Naive B cell (primary cell): ENCODE data around the gene ELP6. TPM values are rescaled to one million over a fixed set of nuclear protein-coding genes. Genes with fewer than 3 reads are reported as not detected.
A peak's percentile ranks its signal among the peaks of the same experiment; 100 is the strongest.
"Not testable (repeated sequence)": the region's sequence is repeated elsewhere in the genome, so short reads cannot be mapped to it uniquely, and the experiment has no call there.

Experiments used
- ATAC-seq, 2 donors: fragments of 150-1000 bp; cut with Tn5 transposase; 2 replicates each; pipeline ENCODE4 v1.10.0; 2021; ENCODE audit warnings: low read depth in 2 of 2, mild to moderate bottlenecking in 2 of 2, moderate library complexity in 2 of 2
- DNase-seq: peaks from one replicate; pipeline ENCODE4 v3.0.0; 2022
- H3K27ac Mint-ChIP-seq, 6 donors: one replicate each; pipeline ENCODE4 v1.8.0; 2020 to 2022; ENCODE audit warnings: mild to moderate bottlenecking in 6 of 6, mixed read lengths in 6 of 6, moderate library complexity in 5 of 6, inconsistent platforms in 2 of 6
- H3K27me3 Mint-ChIP-seq, 3 donors: one replicate each; pipeline ENCODE4 v1.8.0; 2021 to 2022; ENCODE audit warnings: mixed read lengths in 3 of 3, mild to moderate bottlenecking in 1 of 3
- H3K36me3 Mint-ChIP-seq, 2 donors: one replicate each; pipeline ENCODE4 v1.8.0; 2020 to 2022; ENCODE audit warnings: mixed read lengths in 2 of 2, inconsistent platforms in 1 of 2, mild to moderate bottlenecking in 1 of 2
- H3K4me1 Mint-ChIP-seq, 3 donors: one replicate each; pipeline ENCODE4 v1.8.0; 2020 to 2022; ENCODE audit warnings: mixed read lengths in 3 of 3, inconsistent platforms in 1 of 3, mild to moderate bottlenecking in 1 of 3, moderate library complexity in 1 of 3
- H3K4me3 Mint-ChIP-seq, 8 donors: one replicate each; pipeline ENCODE4 v1.8.0; 2020 to 2022; ENCODE audit warnings: mild to moderate bottlenecking in 8 of 8, mixed read lengths in 8 of 8, moderate library complexity in 8 of 8, inconsistent platforms in 2 of 8
- H3K9me3 Mint-ChIP-seq, 7 donors: one replicate each; pipeline ENCODE4 v1.8.0; 2020 to 2022; ENCODE audit warnings: mixed read lengths in 7 of 7, mild to moderate bottlenecking in 5 of 7, inconsistent platforms in 2 of 7, moderate library complexity in 1 of 7
- polyA plus RNA-seq, 6 donors: library from polyadenylated mRNA; unstranded; fragments of 300-500 nt; fragmentation: Illumina TruSeq; gene quantifications; one replicate each; pipeline ENCODE4 v1.2.3, GENCODE V29; 2021; ENCODE audit warnings: low read depth in 6 of 6

Gene ELP6
- polyA plus RNA-seq, 6 donors from 2014 or later, result 28.4 to 59.9 (median 38.7) TPM

DNA sequence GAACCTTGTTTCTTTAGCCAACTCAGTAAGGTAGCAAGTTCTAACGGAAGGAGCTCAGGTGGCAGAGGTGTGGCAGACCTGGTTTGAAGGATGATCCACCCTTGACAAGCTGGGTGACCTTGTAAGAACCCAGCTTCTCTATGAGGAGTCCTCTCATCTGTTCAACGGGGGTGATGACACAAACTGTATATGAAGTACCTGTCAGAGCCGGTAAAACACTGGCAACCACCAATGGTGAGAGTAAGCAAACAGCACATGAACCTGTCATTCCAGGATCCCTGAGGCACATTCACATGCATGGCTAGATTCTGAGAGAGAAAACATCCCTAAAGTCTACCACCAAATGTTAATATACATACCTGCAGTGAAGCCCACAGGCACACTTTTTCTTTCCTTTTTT lies 40.1 kb downstream of the ELP6 start:
- ATAC-seq, result no peak

DNA sequence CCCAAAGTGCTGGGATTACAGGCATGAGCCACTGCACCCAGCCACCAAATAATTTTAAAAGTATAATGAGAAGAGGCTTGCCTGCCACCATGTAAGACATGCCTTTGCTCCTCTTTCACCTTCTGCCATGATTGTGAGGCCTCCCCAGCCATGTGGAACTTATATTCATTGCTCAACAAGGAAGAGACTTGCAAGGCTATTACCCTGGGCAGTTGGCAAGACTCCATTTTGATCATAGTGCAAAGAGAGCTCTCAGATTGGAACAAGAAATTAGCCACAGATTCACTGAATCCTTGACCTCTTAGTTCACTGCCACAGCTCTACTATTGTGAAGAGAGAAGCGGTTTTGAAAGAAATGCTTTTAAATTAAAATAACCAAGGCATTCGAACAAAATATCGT lies 43.9 kb downstream of the ELP6 start:
- Mint-ChIP-seq H3K27me3 (no peaks in the 10 kb centered on the region), H3K27ac (peak overlapping the region in 1 of 6 donors; percentile 20), H3K9me3 (peaks cover 0 to 9% (median 0%) of the 10 kb centered on the region in 7 donors), H3K4me3 (no peak overlapping the region), H3K4me1 (peaks cover 26 to 48% (median 42%) of the 10 kb centered on the region in 3 donors), H3K36me3 (peaks cover 7% of the 10 kb centered on the region in 2 donors)
- DNase-seq, result no peak
- ATAC-seq, result no peak

More for the DNA sequence above, 40.1 kb downstream of the ELP6 start:
- Mint-ChIP-seq H3K4me1 (peaks cover 27 to 63% (median 52%) of the 10 kb centered on the region in 3 donors), H3K36me3 (no peaks in the 10 kb centered on the region), H3K27me3 (no peaks in the 10 kb centered on the region), H3K4me3 (peak overlapping the region; percentile 13 to 90 (median 79)), H3K9me3 (peaks cover 0 to 1% (median 0%) of the 10 kb centered on the region in 7 donors), H3K27ac (peak overlapping the region in 3 of 6 donors; percentile 4 to 67 (median 62))
- no peak for DNase-seq

DNA sequence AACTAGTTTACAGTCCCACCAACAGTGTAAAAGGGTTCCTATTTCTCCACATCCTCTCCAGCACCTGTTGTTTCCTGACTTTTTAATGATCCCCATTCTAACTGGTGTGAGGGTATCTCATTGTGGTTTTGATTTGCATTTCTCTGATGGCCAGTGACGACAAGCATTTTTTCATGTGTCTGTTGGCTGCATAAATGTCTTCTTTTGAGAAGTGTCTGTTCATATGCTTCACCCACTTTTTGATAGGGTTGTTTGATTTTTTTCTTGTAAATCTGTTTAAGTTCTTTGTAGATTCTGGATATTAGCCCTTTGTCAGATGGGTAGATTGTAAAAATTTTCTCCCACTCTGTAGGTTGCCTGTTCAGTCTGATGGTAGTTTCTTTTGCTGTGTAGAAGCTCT lies 45.2 kb downstream of the ELP6 start:
- not testable (repeated sequence) for H3K4me3 Mint-ChIP-seq, H3K27me3 Mint-ChIP-seq, H3K9me3 Mint-ChIP-seq, H3K27ac Mint-ChIP-seq, ATAC-seq, H3K36me3 Mint-ChIP-seq, DNase-seq
- peaks cover 22 to 40% (median 35%) of the 10 kb centered on the region in 3 donors for H3K4me1 Mint-ChIP-seq

DNA sequence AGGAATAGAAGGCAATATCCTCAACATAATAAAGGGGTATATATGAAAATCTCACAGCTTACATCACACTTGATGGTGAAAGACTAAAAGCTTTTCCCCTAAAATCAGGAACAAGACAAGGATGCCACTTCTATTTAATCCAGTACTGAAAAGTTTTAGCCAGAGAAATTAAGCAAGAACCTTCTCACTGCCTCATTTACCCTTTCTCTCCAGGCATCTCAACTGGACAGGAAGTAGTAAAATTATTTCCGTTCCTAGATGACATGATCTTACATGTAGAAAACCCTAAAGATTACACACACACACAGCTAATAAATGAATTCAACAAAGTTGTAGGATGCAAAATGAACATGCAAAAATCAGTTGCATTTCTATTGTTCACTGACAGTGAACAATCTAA lies 48.9 kb downstream of the ELP6 start:
- H3K9me3 Mint-ChIP-seq, result peaks cover 0 to 13% (median 2%) of the 10 kb centered on the region in 7 donors
- H3K27me3 Mint-ChIP-seq, result no peaks in the 10 kb centered on the region
- no peak for DNase-seq
- peaks cover 21 to 36% (median 27%) of the 10 kb centered on the region in 3 donors for H3K4me1 Mint-ChIP-seq
- peaks cover 7 to 9% of the 10 kb centered on the region in 2 donors for H3K36me3 Mint-ChIP-seq
- ATAC-seq, result no peak
- H3K4me3 Mint-ChIP-seq, result peak overlapping the region in 1 of 8 donors; percentile 30
- no peak overlapping the region for H3K27ac Mint-ChIP-seq

DNA sequence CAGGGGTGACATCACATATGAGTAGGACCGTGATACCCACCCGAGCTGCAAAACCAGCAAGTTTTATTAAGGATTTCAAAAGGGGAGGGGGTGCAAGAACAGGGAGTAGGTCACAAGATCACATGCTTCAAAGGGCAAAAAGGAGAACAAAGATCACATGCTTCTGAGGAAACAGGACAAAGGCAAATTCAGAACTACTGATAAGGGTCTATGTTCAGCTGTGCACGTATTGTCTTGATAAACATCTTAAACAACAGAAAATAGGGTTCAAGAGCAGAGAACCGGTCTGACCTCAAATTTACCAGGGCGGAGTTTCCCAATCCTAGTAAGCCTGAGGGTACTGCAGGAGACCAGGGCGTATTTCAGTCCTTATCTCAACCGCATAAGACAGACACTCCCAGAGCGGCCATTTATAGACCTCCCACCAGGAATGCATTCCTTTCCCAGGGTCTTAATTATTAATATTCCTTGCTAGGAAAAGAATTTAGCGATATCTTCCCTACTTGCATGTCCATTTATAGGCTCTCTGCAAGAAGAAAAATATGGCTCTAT lies 53.9 kb downstream of the ELP6 start:
- not testable (repeated sequence) for H3K4me3 Mint-ChIP-seq, H3K27me3 Mint-ChIP-seq, H3K36me3 Mint-ChIP-seq, DNase-seq, ATAC-seq
- peaks cover 0 to 11% (median 8%) of the 10 kb centered on the region in 7 donors for H3K9me3 Mint-ChIP-seq
- H3K4me1 Mint-ChIP-seq, result peaks cover 20 to 32% (median 26%) of the 10 kb centered on the region in 3 donors
- peak overlapping the region in 2 of 6 donors; percentile 61 to 78 for H3K27ac Mint-ChIP-seq

DNA sequence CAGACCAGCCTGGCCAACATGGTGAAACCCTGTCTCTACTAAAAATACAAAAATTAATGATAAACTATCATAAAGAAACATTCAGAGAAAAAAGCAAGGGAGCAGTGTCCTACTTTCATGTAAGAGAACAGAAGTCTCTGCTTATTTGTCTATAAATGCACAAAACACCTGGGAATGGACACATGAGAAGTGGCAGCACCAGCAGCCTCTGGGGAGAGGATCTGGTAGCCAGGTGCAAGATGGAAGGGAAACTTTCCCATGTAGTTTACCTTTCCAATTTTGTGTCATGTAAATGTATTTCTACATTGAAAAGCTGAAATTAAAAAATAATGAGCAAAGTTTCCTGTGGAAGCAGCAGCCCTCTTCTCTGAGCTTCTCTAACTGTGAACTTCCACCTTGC lies 56.5 kb downstream of the ELP6 start:
- H3K9me3 Mint-ChIP-seq, result peaks cover 0 to 11% (median 8%) of the 10 kb centered on the region in 7 donors
- no peaks in the 10 kb centered on the region for H3K27me3 Mint-ChIP-seq
- H3K4me1 Mint-ChIP-seq, result peaks cover 20 to 40% (median 34%) of the 10 kb centered on the region in 3 donors
- no peak overlapping the region for H3K4me3 Mint-ChIP-seq
- DNase-seq (no peak), ATAC-seq (no peak)
- peaks cover 0 to 8% of the 10 kb centered on the region in 2 donors for H3K36me3 Mint-ChIP-seq
- no peak overlapping the region for H3K27ac Mint-ChIP-seq

DNA sequence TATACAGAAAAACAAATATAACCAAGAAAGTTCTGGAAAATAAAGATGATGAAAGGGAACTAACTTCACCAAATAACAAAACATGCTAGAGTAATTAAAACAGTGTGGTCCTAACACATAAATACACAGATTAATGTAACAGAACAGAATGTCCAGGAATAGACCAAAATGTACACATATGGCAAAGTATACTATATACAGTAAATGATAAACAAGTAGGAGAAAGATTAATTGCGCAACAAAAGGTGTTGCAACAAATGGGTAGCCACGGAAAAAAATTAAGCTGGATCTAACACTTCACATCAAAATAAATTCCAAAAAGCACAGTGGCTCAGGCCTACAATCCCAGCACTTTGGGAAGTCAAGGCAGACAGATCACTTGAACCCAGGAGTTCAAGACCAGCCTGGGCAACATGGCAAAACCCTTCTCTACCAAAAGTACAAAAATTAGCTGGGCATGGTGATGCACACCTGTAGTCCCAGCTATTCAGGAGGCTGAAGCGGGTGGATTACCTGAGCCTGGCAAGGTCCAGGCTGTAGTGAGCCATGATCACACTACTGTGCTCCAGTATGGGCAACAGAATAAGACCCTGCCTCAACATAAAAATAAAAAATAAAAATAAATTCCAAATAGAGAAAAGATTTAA lies 57.6 kb downstream of the ELP6 start:
- peaks cover 0 to 11% (median 8%) of the 10 kb centered on the region in 7 donors for H3K9me3 Mint-ChIP-seq
- peak overlapping the region in 2 of 6 donors; percentile 2 to 9 for H3K27ac Mint-ChIP-seq
- H3K27me3 Mint-ChIP-seq, result no peaks in the 10 kb centered on the region
- ATAC-seq, result no peak
- peaks cover 24 to 45% (median 35%) of the 10 kb centered on the region in 3 donors for H3K4me1 Mint-ChIP-seq
- H3K36me3 Mint-ChIP-seq, result peaks cover 0 to 8% of the 10 kb centered on the region in 2 donors
- DNase-seq, result no peak
- no peak overlapping the region for H3K4me3 Mint-ChIP-seq

DNA sequence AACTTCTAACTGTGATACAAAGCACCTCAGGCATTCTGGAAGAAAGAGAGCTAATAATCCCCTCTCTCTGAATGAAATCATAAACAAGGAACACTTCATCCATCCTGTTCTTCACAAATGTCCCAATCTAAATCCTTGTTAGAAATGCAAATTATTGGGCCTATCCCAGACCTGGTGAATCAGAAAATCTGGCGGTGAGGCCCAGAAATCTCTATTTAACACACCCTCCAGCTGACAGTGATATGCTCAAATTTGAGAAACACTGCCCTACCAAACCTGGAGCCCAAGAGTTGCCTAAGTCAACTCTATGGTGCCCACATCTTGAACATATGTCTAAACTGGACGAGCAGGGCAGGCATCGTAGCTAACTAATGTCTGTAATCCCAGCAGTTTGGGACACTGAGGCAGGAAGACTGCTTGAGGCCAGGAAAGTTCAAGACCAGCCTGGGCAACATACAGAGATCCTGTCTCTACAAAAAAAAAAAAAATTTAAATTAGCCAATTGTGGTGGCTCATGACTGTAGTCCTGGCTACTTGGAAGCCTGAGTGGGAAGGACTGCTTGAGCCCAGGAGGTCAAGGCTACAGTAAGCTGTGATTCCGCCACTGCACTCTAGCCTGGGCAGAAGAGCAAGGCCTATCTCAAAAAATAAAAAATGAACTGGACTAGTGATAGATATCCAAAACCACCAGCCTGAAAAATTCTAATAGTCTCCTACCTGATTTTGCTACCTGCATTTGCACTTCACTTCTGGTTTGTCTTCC lies 60.9 kb downstream of the ELP6 start:
- H3K27me3 Mint-ChIP-seq, result no peaks in the 10 kb centered on the region
- peaks cover 0 to 11% (median 0%) of the 10 kb centered on the region in 7 donors for H3K9me3 Mint-ChIP-seq
- H3K27ac Mint-ChIP-seq, result peak overlapping the region in 1 of 6 donors; percentile 49
- H3K4me1 Mint-ChIP-seq, result peaks cover 27 to 45% (median 33%) of the 10 kb centered on the region in 3 donors
- ATAC-seq, result no peak
- no peak for DNase-seq
- H3K4me3 Mint-ChIP-seq, result no peak overlapping the region
- peaks cover 0 to 7% of the 10 kb centered on the region in 2 donors for H3K36me3 Mint-ChIP-seq

Other genes with a start within 250 kb of the ELP6 start
- gene KIF9, start 230.9 kb downstream of the ELP6 start, polyA plus RNA-seq, result 10 to 100 TPM in 1 of 6 donors, 1 to 10 TPM in 5; 3.4 to 11.0 (median 5.9) TPM
- 10 to 100 TPM; 14.7 to 23.5 (median 19.6) TPM for gene KLHL18, start 230.8 kb downstream of the ELP6 start, polyA plus RNA-seq
- 1 to 10 TPM in 5 of 6 donors, under 1 TPM in 1; 0.60 to 6.3 (median 4.2) TPM for gene PTPN23, start 132.7 kb downstream of the ELP6 start, polyA plus RNA-seq
- gene SCAP, start 37.8 kb downstream of the ELP6 start, polyA plus RNA-seq, result 10 to 100 TPM; 16.7 to 54.1 (median 34.8) TPM
- gene CSPG5, start 65.2 kb upstream of the ELP6 start, polyA plus RNA-seq, result under 1 TPM in 1 of 6 donors, not detected in 5; 0.16 TPM